Adrenal gland (tissue), 12 donors: ENCODE measurements around the gene ABCC4. TPM values are rescaled to one million over a fixed set of nuclear protein-coding genes. Genes with fewer than 3 reads are reported as not detected.

Experiments
- DNase-seq, 7 donors: peaks; one replicate each; pipeline ENCODE4 v3.0.0-alpha.2; 2019 to 2020
- H3K27ac ChIP-seq, 5 donors: fragments of 200-600 bp; sonication (generic) in 4 of 5; 1 replicate in 3 of 5; 2 replicates in 2 of 5; pipeline versions ENCODE4 v1.5.1 to v1.8.0; 2016 to 2020; ENCODE audit warnings: mild to moderate bottlenecking in 1 of 5
- H3K27me3 ChIP-seq: fragments of 200-600 bp; 2 replicates; pipeline ENCODE4 v1.8.0; 2021
- H3K36me3 ChIP-seq, 2 donors: fragments of 200-600 bp; replicated peaks in 1 of 2; 1 replicate in 1 of 2; 2 replicates in 1 of 2; pipeline versions ENCODE4 v1.5.1 to v1.8.0; 2018 to 2022
- H3K4me1 ChIP-seq, 2 donors: fragments of 200-600 bp; replicated peaks in 1 of 2; 1 replicate in 1 of 2; 2 replicates in 1 of 2; pipeline versions ENCODE4 v1.5.1 to v1.8.0; 2018 to 2021
- H3K4me3 ChIP-seq, 4 donors: fragments of 200-600 bp; sonication (generic) in 3 of 4; one replicate each; pipeline ENCODE4 v1.5.1; 2016 to 2018
- H3K9me3 ChIP-seq, 3 donors: fragments of 200-600 bp; sonication (generic) in 1 of 3; replicated peaks in 1 of 3; 1 replicate in 2 of 3; 2 replicates in 1 of 3; pipeline versions ENCODE4 v1.5.1 to v1.8.0; 2016 to 2021
- CTCF ChIP-seq, 6 experiments: fragments of 450-650 bp in 4 of 6; fragments of 200-600 bp in 2 of 6; sonication (generic) in 1 of 6; IDR thresholded peaks; 1 replicate in 5 of 6; 2 replicates in 1 of 6; pipeline versions ENCODE4 v1.5.1 to v1.8.0; 2016 to 2021; ENCODE audit warnings: antibody characterized with exemption in 6 of 6, mild to moderate bottlenecking in 2 of 6, moderate library complexity in 1 of 6
- POLR2A ChIP-seq, 2 donors: fragments of 450-650 bp; IDR thresholded peaks; one replicate each; pipeline ENCODE4 v1.6.1; 2017; ENCODE audit warnings: antibody characterized with exemption in 2 of 2, mild to moderate bottlenecking in 2 of 2, moderate library complexity in 1 of 2
- WGBS, 4 donors: extraction: QIAGEN DNeasy Blood & Tissue Kit in 2 of 4; methylation state at CpG; one replicate each; pipeline versions ENCODE4 v1.1.5 to v1.1.7; 2013 to 2017; 5-methylcytosine and 5-hydroxymethylcytosine counted together
- intact Hi-C, 2 donors: fragments of 100-400 bp; cut with DNase I; formaldehyde crosslinking; loops; one replicate each; pipeline versions ENCODE4 v1.14.1 to v1.15.0; 2022 to 2023
- polyA plus RNA-seq, 3 donors: library from polyadenylated mRNA; stranded (reverse); fragments of 200-250 nt in 2 of 3; fragments of 350-450 nt in 1 of 3; fragmentation: Illumina TruSeq in 1 of 3; extraction: RNeasy Lipid Tissue Mini Kit (QIAGEN cat#74804) in 1 of 3; gene quantifications; one replicate each; pipeline ENCODE4 v1.2.3, GENCODE V29; 2013 to 2014
- total RNA-seq, 9 donors: library from RNA; depleted of rRNA in 4 of 9; stranded (reverse); fragments of >200 nt in 4 of 9; fragments of 120-200 nt in 1 of 9; fragmentation: NEBNext Ultra II Directional in 1 of 9; extraction: Animal tissue kit (Norgen Biotek cat#: 25700) in 1 of 9; gene quantifications; one replicate each; pipeline versions ENCODE4 v1.1.0 to v1.2.4, GENCODE V29; 2013 to 2023
- donor health status: healthy with polysubstance abuse.
- donor health status: Bipolar disorder and iron deficiency.
- donor health status: DM: yes; HTN: yes; CAD: no.
- donor health status: DM: no; HTN: no; CAD: no.
- donor health status: DM: no; HTN: no; CAD: no.
- donor health status: DM: yes; HTN: yes; CAD: no.

The ABCC4 gene
- total and polyA plus RNA-seq, 12 donors: 0.56 to 6.6 (median 3.4) TPM

GRCh38 chr13:95074820-95075219, 226.4 kb downstream of the ABCC4 start:
- 73 to 87% (median 85%) methylated on average over 3 of the region's 3 CpGs for WGBS, 4 donors
- Histone ChIP-seq H3K4me1 (no peaks in the 10 kb centered on the region), H3K9me3 (no peaks in the 10 kb centered on the region), H3K36me3 (no peaks in the 10 kb centered on the region), H3K27ac (no peak overlapping the region), H3K4me3 (no peak overlapping the region), H3K27me3 (no peaks in the 10 kb centered on the region)
- intact Hi-C loops: no loop called here
- DNase-seq: no peak
- TF ChIP-seq POLR2A (IDR thresholded peaks at IDR 0.05): no peak
- no peak for TF ChIP-seq CTCF (IDR thresholded peaks at IDR 0.05)

GRCh38 chr13:95073747-95074311, 227.4 kb downstream of the ABCC4 start:
- no peak for DNase-seq
- intact Hi-C loops: no loop called here
- no peaks in the 10 kb centered on the region for H3K27me3 ChIP-seq
- no peaks in the 10 kb centered on the region for H3K36me3 ChIP-seq
- WGBS, 4 donors: 91 to 97% (median 94%) methylated on average over 7 of the region's 7 CpGs
- no peaks in the 10 kb centered on the region for H3K4me1 ChIP-seq
- no peak overlapping the region for H3K4me3 ChIP-seq
- TF ChIP-seq POLR2A (IDR thresholded peaks at IDR 0.05): no peak
- no peak for TF ChIP-seq CTCF (IDR thresholded peaks at IDR 0.05)
- no peak overlapping the region for H3K27ac ChIP-seq
- no peaks in the 10 kb centered on the region for H3K9me3 ChIP-seq

DNA sequence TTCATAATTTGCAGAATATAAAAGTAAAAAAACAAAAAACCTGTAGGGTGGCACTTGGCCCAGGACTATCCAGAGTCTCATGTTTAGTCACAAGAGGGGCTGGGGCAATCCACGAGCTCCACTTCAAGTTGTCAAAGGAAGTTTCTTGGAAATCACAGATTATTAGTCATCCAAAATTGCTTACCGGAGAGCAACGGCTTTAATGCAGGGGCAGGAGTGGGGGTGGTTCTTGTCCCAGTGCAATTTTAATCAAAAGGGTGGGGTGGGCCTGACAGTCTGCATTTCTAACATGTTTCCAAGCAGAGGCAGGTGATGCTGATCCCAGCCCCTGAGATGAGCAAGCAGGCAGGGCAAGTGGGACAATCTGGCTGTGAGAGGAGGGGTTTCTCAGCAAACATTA, 233.9 kb downstream of the ABCC4 start:
- Histone ChIP-seq H3K9me3 (no peaks in the 10 kb centered on the region), H3K4me3 (no peak overlapping the region), H3K4me1 (no peaks in the 10 kb centered on the region), H3K27me3 (no peaks in the 10 kb centered on the region), H3K27ac (no peak overlapping the region), H3K36me3 (no peaks in the 10 kb centered on the region)
- 65 to 84% (median 72%) methylated on average over 3 of the region's 3 CpGs for WGBS, 4 donors
- intact Hi-C loops: no loop called here
- no peak for DNase-seq
- no peak for TF ChIP-seq POLR2A (IDR thresholded peaks at IDR 0.05)

GRCh38 chr13:95060014-95060519, 241.2 kb downstream of the ABCC4 start:
- intact Hi-C loops: no loop called here
- no peaks in the 10 kb centered on the region for H3K4me1 ChIP-seq
- no peaks in the 10 kb centered on the region for H3K27me3 ChIP-seq
- no peak overlapping the region for H3K27ac ChIP-seq
- no peaks in the 10 kb centered on the region for H3K36me3 ChIP-seq
- no peak for DNase-seq
- H3K4me3 ChIP-seq: no peak overlapping the region
- TF ChIP-seq CTCF (IDR thresholded peaks at IDR 0.05): no peak
- TF ChIP-seq POLR2A (IDR thresholded peaks at IDR 0.05): no peak
- WGBS, 4 donors: 80 to 85% (median 84%) methylated on average over 3 of the region's 3 CpGs
- no peaks in the 10 kb centered on the region for H3K9me3 ChIP-seq

GRCh38 chr13:95059306-95059705, 241.9 kb downstream of the ABCC4 start:
- 67 to 85% (median 74%) methylated on average over 8 of the region's 8 CpGs for WGBS, 4 donors
- H3K4me1 ChIP-seq: no peaks in the 10 kb centered on the region

More at GRCh38 chr13:95059306-95059705, 241.9 kb downstream of the ABCC4 start:
- Histone ChIP-seq H3K36me3 (no peaks in the 10 kb centered on the region), H3K27ac (no peak overlapping the region), H3K4me3 (no peak overlapping the region), H3K9me3 (no peaks in the 10 kb centered on the region), H3K27me3 (no peaks in the 10 kb centered on the region)
- TF ChIP-seq CTCF (IDR thresholded peaks at IDR 0.05): no peak
- TF ChIP-seq POLR2A (IDR thresholded peaks at IDR 0.05): no peak
- DNase-seq: no peak
- intact Hi-C loops: no loop called here
